Glomerular visceral epithelial cell (primary cell): ENCODE results near the gene JAM3.
A peak's percentile ranks its signal among the peaks of the same experiment; 100 is the strongest.

Experiments used
- DNase-seq: peaks from one replicate; pipeline ENCODE4 v3.0.0-alpha.2; 2016; ENCODE audit errors: extremely low spot score

Gene JAM3

DNA sequence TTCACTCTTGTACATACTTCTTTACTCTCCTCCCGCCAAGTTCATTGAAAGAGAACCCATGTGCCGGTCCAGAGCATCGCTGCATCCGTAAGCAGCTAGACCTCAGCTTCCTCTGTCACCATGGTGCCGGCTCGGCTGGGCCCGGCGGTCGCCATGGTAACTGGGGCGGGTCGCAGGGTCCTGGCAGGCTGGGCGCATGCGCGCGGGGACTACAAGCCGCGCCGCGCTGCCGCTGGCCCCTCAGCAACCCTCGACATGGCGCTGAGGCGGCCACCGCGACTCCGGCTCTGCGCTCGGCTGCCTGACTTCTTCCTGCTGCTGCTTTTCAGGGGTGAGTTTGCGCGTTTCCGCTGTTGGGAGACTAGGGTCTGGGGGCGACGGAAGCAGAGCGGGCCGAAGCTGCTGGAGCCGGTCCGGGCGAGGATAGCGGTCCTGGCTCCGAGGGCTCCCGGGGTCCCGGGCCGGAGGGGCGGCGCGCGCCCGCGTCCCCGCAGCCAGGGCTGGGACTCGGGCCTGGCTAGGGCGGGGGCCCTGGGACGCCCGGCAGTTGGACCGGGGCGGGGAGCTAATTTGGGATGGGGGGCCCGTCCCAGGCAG lies at the start of gene JAM3:
JAM3 (plus strand) TSS at position 244 of the 597 bp plus-strand sequence; CDS start at position 256, 12 bp downstream.
- DNase-seq: peak; percentile 72

DNA sequence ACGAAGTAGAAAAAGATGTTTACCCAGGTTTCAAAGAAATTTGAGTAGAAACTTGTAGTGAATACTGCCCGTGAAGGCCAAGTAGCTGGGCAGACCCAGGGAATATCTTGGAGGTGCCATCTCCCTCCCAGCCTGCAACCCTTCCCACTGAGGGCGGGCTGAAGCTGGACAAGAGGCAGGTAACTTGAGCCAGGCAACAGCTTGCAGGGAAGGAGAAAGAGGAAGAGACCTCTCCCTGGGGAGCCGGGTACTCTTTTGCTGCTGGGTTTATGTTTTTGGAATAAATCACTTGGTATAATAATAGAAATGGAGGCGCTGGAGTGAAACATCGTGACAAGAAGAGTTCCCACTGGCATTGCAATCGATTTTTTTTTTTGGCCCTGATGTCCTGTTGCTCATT lies 49.4 kb upstream of the JAM3 start:
- no peak for DNase-seq

DNA sequence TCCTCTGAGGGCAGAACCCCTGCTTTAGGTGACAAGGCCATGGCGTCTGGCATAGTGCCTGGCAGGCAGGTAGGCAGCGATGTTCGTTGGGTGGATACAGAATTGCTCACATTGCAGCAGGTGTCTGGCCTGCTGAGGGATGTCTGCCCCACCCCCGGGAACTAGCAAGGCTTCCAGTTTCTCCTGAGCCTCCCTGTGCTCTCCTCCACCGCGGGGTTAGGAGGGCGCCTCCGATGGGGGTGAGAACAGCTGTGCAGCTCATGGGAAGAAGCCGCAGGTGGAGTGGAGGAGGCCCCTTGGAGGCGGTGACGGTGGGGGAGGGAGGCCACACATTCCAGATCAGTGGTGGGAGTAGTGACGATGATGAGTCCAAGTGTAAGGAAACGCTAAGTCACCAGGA lies 48.3 kb upstream of the JAM3 start:
- DNase-seq: no peak

DNA sequence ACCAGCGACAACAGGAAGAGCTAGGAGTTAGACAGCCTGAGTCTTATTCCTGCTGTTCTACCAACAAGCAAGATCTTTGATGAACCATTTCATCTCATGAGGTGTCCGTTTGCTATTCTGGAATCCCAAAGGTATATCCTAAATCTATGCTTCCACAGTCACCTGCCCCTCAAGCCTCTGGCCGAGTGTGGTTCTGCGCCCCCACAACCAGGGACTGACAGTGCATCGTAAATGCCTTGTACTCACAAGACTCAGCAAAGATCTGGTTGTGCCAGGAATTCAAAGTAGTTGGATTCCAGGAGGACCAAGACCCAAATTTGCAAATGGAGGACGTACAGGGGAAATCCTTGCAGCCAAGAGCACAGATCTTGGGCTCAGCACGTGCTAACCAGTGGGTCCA lies 47.5 kb upstream of the JAM3 start:
- DNase-seq: no peak

DNA sequence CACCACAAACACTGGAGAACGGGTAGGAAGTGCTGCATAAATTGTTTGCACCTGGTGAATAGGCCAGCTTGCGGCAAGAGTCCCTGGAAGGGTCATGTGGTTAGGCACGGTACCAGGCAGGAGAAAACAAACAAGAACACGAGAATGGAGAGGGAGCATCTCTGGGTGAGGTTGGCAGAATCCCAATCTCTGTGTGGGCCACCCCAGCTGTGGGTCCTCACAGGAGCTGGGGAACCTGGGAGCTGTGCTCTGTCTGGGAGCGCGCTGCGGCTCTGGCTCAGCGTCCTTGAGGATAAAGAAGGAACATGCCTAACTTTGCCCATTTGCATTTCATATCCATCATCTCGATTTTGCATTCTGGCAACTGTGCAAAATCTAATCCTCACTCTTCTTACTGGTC lies 46.1 kb upstream of the JAM3 start:
- no peak for DNase-seq

DNA sequence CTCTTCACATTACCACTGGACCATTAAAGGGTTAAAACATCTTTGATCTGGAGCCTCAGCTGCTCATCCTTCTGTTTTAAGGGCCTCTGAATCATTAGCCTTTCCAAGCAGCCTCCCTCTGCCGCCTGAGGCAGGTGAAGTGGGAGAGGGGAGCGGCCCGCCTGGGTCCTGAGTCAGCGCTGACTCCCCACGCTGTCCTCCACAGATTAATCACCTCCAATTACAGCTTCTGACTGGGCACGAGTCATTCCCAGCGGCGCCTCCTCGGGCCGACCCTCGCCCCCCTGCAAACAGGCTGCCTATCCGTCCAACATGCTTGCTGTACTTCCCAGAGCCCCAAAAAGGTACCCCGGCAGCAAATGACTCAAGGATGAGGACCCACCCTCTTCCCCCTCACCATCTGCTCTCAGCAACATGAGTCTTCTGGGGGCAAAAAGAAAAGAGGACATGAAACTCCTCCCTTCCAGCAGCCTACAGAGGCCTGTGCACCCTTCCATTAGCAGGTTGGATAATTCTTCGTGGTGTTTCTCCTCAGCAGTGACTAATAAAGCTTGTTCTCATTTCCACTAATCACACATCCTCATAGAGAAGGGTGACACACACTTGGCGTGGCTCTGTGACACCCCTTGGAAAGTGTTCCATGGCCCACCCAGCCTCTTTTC lies 44.3 kb upstream of the JAM3 start:
- DNase-seq: no peak

DNA sequence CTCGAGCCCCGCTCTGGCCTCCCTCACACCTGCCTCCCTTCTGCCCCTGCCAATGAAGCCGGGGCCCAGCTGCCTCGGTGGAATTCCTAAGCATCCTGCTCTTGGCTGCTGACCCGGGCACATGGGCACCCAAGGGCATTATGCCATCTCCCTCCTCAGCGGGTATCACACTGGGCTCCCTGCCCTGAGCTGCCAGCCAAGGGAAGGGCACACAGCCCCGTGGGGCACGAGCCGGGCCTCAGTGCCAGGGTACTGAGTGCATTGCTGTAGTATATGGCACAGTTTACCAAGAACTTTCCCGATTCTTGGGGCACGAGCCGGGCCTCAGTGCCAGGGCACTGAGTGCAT lies 43.8 kb upstream of the JAM3 start:
- DNase-seq: no peak

DNA sequence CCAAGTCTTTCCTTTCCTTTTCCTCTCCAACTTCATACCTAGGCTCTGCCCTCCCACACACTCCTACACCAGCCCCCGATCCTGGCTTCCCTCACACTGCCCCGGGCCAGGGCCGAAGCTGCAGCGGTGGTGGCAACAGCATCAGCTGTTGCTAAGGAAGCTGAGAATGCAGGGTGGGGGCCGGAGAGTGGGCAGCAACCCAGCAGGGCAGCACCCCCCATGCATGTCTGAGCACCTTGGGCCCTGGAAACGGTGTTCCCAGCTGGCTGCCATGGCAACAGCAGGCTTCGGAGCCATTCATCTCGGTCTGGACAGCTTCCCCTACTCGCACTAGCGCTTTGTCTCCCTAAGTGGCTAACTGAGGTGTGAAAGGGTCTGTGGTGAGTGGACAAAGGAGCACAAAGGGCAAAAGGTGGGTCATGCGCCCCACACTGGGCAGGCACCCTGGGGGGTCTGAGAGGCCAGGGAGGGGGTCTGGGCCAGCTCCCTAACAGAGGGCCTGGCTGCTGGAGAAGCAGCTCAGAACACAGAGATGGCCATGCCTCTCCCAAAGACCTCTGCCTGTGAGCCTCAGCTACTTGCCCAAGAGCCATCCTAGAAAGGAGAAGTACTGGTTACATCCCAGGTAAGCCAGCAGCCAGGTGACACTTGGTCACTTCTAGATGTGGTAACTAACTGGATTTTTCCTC lies 42.1 kb upstream of the JAM3 start:
- no peak for DNase-seq

DNA sequence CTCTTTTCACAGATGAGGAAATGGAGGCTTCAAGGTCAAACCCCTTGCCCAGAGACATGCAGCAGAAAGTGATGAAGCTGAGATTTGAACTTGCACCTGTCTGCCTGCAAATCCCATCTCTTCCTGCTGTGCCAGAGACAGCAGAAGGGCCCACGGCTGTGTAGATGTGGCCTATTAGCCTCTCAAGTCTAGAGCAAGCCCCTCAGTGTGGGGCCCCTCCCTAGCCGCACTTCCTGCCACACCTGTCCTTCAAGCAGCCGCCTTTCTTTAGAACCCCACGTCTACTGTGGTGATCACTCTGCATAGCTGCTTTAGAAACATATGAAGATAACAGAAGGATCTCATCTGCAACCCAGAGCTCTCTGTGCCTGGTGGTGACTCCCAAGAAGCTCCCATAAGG lies 41.2 kb upstream of the JAM3 start:
- no peak for DNase-seq

DNA sequence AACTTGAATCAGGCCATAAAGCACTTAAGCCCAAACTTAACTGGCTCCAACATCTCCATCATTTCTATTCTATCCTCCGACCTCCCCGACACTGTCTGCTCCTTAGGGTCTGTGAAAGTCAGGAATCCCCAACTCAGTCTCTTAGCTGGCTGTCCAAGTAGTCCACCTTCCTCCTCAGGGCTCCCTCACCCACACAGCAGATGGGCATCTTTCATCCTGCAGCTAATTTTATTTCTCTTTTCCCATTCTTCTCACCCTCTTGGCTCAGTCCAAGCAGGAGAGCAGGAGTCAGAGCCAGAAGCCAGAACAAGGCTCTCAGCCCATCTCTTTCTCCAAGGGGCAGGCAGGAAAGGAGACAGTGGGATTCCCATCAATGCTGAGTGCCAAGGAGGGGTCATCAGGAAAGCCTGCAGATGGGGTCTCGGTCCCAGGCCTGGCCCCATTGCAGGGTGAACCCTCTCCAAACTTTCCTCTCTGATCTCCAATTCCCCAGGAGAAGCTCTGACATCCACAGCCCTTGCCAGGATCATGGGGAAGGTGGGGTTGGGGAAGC lies 40.4 kb upstream of the JAM3 start:
- no peak for DNase-seq

DNA sequence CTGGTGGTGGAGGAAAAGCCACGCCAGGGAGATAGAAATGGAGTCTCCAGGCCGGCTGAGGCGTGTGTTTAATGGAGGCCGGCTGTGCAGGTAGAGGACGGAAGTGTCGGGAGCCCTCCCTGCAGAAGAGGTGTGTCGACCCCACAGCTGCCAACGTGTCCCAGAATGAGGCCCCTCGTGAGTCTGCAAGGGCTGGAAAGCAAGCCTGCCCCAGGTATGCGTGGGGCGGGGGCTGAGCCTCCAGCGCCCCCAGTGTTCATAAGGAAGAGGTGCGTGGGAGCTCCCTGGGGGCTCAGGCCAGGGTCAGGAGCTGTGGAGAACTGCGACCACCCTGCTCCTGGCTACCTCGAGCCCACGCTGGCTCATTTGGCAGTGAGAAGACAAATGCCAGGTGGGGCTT lies 38.0 kb upstream of the JAM3 start:
- no peak for DNase-seq

DNA sequence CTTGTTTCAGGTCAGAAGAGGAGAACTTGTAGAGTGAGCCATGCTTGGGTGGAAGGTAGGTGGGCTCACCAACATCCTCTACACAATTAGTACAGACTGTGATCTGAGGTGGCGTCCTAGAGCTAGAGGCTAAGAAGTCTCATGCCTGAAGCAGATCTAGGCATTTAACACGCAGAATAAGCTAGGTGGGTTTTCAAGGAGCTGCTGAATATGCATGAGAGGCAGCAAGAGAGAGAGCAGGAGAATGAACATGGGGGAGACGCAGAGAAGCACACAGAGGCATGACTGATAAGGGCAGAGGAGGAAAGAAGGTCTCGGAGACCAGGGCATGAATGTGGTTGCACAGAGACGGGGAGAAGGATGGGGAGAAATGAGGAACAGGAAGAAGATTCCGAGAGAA lies 36.8 kb upstream of the JAM3 start:
- DNase-seq: no peak

DNA sequence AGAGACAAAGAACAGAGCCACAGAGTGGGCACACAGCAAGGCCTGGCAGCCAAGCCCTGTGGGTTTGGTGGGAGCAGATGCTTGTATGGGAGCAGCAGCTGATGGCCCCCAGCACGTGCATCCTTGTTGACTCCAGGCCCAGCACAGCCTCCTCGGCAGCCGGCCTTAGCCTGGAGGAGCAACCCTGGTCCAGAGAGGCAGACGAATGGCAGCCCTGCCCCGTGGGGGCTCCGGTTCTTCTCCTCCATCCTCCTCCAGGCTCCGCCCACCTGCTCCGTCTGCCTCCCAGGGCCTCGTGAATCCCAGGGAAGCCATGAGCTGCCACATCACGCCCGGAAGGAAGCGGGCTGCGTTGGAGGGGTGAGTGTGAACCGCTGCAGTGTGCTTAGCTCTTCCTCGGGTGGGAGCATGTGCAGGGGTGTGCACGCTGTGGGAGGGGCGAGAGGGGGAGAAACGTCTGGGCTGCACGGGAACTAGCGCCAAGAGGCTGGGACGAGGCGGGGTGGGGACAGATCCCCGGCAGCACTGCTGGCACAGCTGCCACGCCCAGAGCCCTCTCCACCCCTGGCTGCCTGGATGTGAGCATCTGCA lies 36.3 kb upstream of the JAM3 start:
- DNase-seq: no peak

DNA sequence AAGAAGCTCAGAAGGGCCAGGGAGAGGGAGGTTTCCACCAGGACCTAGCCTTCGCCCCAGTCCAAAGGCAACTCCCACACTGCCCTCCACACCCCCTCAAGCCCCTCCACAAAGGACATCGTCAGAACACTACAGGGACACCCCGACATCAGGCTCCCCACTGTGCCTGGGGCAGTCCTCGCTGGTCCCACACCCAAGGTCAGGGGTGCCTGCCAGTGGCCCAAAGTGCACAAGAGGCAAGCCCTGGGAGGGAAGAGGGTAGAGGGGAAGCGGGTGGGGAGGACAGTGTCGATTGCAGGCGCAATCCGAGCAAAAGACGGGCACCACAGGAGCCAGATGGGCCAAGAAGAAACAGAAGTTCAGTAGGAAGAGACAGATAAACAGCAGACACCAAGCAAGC lies 35.6 kb upstream of the JAM3 start:
- DNase-seq: no peak

DNA sequence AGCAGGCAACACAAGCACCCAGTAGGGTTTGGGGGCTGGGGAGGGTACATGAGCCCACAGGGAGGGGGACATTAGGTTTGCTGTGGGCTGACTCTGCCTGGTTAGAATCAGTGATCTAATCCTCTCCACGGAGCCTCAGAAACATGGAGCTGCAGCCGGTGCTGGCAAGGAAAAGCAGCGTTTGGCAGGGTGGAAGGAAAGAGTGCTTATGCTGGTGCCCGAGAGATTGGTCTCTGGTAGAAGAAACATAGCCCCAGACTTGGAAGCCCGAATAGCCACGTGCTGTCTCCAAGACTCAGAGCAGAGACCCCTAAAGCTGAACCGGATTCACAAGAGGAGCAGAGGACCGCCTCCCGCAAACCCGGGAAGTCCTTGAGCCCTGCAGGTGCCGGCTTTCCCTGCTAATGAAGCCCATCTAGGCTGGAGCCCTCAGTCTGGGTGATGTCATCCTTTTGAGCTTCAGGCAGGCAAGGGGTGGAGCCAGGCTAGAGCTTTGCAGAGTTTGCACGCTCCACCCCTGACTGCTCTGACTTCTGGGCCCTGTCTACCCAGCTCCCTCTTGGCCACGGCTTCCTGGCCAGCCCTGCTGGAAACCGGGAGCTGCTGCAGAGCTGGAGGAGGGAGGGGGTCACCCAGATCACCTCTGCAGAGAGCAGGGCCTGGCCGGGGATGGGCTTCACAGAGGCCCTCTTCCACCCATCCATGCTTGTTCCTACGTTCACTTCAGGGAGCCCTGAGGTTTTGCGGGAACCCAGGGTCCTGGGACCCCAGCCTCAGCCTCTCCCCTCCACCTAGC lies 35.0 kb upstream of the JAM3 start:
- peak; percentile 33 for DNase-seq

DNA sequence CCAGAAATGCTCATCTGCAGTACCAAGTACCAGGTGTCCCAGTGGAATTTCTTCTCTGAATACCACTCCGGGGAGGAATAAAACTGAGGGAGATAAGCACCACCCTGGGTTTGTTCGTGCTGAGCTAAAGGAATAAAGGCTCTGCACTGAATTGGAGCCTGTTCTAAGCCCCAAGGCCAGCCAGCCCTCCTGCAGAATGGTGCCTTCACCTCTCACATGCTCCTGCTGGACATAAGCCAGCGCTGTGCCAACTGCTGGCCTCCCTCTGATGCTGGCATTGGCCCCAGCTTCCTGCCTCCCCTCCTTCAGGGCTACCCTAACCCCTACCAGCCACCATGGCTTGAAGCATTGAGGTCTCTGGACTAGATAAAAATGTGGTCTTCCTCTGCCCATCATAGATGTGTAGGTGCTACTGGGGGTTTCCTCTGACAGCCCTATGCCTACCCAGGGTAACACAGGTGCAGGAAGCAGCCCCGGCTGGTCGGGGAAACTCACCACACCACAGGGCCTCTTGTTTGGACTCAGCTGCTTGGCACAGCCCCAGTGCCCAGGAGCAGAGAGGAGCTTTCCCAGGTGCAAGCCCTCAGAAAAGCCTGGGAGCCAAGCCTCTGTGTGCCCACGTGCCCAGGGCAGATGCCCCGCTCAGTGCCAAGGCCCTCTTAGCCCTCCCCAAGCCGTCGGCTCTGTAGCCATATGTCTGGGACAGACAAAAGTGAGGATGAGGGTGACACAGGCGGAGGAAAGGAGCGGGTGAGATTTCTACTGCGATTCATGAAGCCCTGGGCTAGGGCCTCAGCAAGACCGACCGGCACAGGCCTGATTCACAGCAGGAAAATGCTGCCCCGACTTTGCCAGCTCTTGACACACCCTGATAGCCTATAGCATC lies 34.1 kb upstream of the JAM3 start:
- no peak for DNase-seq

DNA sequence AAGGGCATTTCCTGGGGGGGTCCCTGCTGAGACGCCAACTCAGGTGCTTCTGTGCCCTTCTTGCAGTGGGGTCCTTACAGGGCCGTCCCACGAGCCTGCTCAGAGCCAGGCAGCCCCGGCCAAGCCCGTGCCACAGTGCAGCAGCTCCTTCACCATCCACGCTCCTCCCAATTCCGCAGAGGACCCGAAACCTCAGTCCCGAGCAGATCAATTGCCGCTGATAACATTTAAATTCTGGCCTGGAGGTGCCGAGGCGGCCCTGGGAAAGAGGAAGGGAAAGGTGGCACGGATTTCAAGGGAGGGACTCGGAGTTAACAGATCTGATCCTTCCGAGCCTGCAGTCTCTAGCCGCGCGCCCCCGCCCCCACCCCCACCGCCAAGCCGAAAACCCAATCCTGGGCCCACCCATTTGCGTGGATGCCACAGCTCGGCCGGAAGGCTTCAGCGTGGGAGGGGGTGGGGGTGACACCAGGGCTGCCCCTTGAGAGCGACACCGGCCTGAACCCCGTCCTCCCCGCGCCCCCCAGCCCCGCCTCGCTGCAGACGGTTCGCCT lies 32.3 kb upstream of the JAM3 start:
- DNase-seq: no peak

DNA sequence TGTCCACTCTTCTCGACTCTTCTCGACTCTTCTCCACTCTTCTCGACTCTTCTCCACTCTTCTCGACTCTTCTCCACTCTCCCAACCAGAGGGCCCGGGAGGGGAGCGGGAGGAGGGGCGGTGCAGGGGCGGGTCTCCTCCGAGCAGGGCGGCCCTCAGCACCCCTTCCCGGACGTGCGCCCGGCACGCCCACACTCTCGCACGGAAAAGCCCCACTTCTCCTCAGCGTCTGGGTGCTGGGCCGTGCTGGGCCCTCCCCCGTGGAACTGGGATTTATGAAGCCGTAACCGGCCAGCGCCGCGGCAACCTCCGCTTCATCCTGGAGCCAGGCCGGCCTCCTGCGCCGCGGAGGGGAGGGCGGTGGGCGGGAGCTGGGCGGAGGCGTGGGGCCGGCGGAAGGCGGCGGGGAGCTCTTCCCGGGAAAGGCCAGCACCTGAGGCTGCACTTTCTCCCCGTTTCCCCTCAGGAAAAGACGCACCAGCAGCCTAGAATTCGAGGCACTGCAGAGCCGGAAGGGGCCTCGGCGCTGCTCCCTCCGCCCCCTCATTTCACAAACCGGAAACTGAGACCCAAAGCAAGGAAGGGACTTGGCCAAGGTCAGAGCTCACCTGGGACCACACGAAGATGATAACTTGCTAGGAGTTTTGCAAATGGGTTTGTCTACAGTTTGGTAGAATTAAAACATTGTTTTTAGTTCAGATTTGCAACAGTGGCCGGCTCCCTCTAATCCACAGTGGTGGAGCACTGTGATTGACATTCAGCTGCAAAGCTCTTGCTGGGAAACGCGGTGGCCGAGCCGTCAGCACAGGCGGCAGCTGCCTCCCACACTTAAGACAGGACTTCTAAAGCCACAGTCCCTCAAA lies 31.6 kb upstream of the JAM3 start:
- peak; percentile 26 for DNase-seq

DNA sequence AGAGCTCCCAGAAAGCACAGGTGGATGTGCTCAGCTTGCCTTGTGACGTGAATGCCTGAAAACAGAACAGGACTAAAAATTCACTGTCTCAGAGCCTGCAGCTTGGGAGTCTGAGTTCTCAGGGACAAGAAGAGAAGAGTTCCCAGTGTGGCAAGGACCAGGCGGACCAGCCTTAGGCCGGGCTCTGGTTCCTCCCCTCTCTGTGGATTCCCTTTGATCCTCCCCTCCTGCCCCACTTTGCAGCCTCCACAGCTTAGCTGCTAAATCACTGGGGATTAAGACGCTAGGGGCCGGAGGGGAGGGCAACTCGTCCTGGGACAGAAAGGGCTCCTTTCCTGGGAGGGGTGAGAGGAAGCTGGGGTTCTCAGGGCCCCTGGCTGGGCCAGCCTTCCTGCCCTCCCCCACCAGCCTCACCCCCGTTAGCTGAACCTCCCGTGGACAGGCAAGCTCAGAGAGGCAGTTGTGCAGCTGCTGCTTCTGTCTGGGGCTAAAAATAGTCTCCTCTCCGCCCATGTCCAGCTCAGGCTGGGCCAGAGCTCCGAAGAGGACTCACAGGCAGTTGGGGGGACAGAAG lies 29.9 kb upstream of the JAM3 start:
- no peak for DNase-seq
